H1 (cell line): Measurements from ENCODE around the gene VPS13D. TPM values are rescaled to one million over a fixed set of nuclear protein-coding genes. Genes with fewer than 3 reads are reported as not detected.

Experiments
- CTCF ChIA-PET: fragments of 300-600 bp; sonication (Branson Sonifier 250); formaldehyde crosslinking; loops from one replicate; lab custom pipeline; 2021; ENCODE audit not compliant: partially characterized antibody; lab: Charles Lee
- POLR2A ChIA-PET: fragments of 300-600 bp; sonication (Branson Sonifier 250); formaldehyde crosslinking; loops from one replicate; lab custom pipeline; 2021; ENCODE audit warnings: inconsistent platforms; ENCODE audit not compliant: partially characterized antibody; lab: Charles Lee
- DNase-seq, 2 experiments: peaks; one replicate each; pipeline versions ENCODE4 v3.0.0 to v3.0.0-alpha.2; 2010 to 2022; ENCODE audit warnings: low spot score in 2 of 2, low read depth in 1 of 2, mixed read lengths in 1 of 2
- FAIRE-seq: peaks from 2 replicates; lab custom pipeline; 2011; peaks lifted over from hg19 to GRCh38; lab: Jason Lieb, UNC
- H2AFZ ChIP-seq: 2 replicates; pipeline ENCODE4 v1.8.1; 2012; ENCODE audit warnings: low read length, inconsistent platforms
- H2AK5ac ChIP-seq: 2 replicates; pipeline ENCODE4 v1.6.1; 2013; ENCODE audit warnings: low read depth, low read length
- H2BK120ac ChIP-seq: replicated peaks from 2 replicates; pipeline ENCODE3; 2013; ENCODE audit warnings: low read depth, low read length, inconsistent platforms
- H2BK12ac ChIP-seq: 2 replicates; pipeline ENCODE4 v1.6.1; 2013; ENCODE audit warnings: low read depth, low read length
- H2BK15ac ChIP-seq: 2 replicates; pipeline ENCODE4 v1.6.1; 2013; ENCODE audit warnings: low read length
- H2BK20ac ChIP-seq: 2 replicates; pipeline ENCODE4 v1.6.1; 2013; ENCODE audit warnings: low read length
- H2BK5ac ChIP-seq: 2 replicates; pipeline ENCODE4 v1.6.1; 2013; ENCODE audit warnings: low read depth, low read length
- H3K14ac ChIP-seq: 2 replicates; pipeline ENCODE4 v1.6.1; 2013; ENCODE audit warnings: inconsistent platforms; ENCODE audit not compliant: insufficient read length
- H3K18ac ChIP-seq: 2 replicates; pipeline ENCODE4 v1.6.1; 2013; ENCODE audit warnings: low read length; ENCODE audit errors: extremely low read depth
- H3K23ac ChIP-seq: 2 replicates; pipeline ENCODE4 v1.6.1; 2013; ENCODE audit warnings: inconsistent platforms; ENCODE audit not compliant: insufficient read length
- H3K23me2 ChIP-seq: 2 replicates; pipeline ENCODE4 v1.6.1; 2013; ENCODE audit warnings: low read depth, low read length
- H3K27ac ChIP-seq: 2 replicates; pipeline ENCODE4 v1.6.1; 2011; ENCODE audit warnings: low read depth, low read length, inconsistent platforms
- H3K27me3 ChIP-seq, 4 experiments: replicated peaks in 1 of 4; 1 replicate in 1 of 4; 2 replicates in 3 of 4; pipeline versions ENCODE4 v1.6.1 to v1.8.1; 2011 to 2013; ENCODE audit warnings: low read length in 3 of 4, mild to moderate bottlenecking in 3 of 4, inconsistent platforms in 2 of 4, mixed read lengths in 2 of 4, moderate library complexity in 1 of 4; ENCODE audit not compliant: control insufficient read depth in 3 of 4, insufficient read depth in 3 of 4; ENCODE audit errors: extremely low read depth in 1 of 4
- H3K36me3 ChIP-seq, 4 experiments: 2 replicates each; pipeline versions ENCODE4 v1.6.1 to v1.8.1; 2011 to 2013; ENCODE audit warnings: mild to moderate bottlenecking in 4 of 4, low read length in 3 of 4, moderate library complexity in 2 of 4, control low read depth in 1 of 4, inconsistent platforms in 1 of 4; ENCODE audit not compliant: insufficient read depth in 4 of 4, control insufficient read depth in 2 of 4
- H3K4ac ChIP-seq: replicated peaks from 2 replicates; pipeline ENCODE3; 2013; ENCODE audit warnings: low read length, low read depth, mixed read lengths, inconsistent platforms; ENCODE audit not compliant: insufficient read length
- H3K4me1 ChIP-seq, 4 experiments: replicated peaks in 1 of 4; 1 replicate in 1 of 4; 2 replicates in 3 of 4; pipeline versions ENCODE4 v1.6.1 to v1.8.1; 2011 to 2013; ENCODE audit warnings: low read length in 3 of 4, inconsistent platforms in 2 of 4, mixed read lengths in 1 of 4; ENCODE audit not compliant: insufficient read depth in 4 of 4, control insufficient read depth in 3 of 4
- H3K4me2 ChIP-seq, 2 experiments: 2 replicates each; pipeline versions ENCODE4 v1.6.1 to v1.8.1; 2011 to 2013; ENCODE audit warnings: low read depth in 2 of 2, low read length in 2 of 2, control low read depth in 1 of 2, inconsistent platforms in 1 of 2, mild to moderate bottlenecking in 1 of 2; ENCODE audit not compliant: insufficient read depth in 1 of 2
- H3K4me3 ChIP-seq, 4 experiments: fragments of 200-600, 300-600 bp in 1 of 4; sonication (generic), shearing (Covaris generic), sonication (Bioruptor Twin) in 1 of 4; 2 replicates each; pipeline versions ENCODE4 v1.5.1 to v1.8.1; 2011 to 2016; ENCODE audit warnings: low read length in 4 of 4, low read depth in 3 of 4, control low read depth in 2 of 4, inconsistent platforms in 2 of 4, mild to moderate bottlenecking in 2 of 4, mixed read lengths in 1 of 4, moderate library complexity in 1 of 4; ENCODE audit not compliant: insufficient read depth in 2 of 4; ENCODE audit errors: extremely low read depth in 1 of 4
- H3K56ac ChIP-seq: replicated peaks from 2 replicates; pipeline ENCODE3; 2013; ENCODE audit warnings: low read depth, mild to moderate bottlenecking, mixed read lengths, low read length, inconsistent platforms; ENCODE audit not compliant: insufficient read length
- H3K79me1 ChIP-seq: 2 replicates; pipeline ENCODE4 v1.6.1; 2013; ENCODE audit warnings: low read depth, low read length, control low read depth
- H3K79me2 ChIP-seq, 2 experiments: 2 replicates each; pipeline versions ENCODE4 v1.6.1 to v1.8.1; 2012 to 2013; ENCODE audit warnings: low read length in 2 of 2, mild to moderate bottlenecking in 2 of 2, inconsistent platforms in 1 of 2; ENCODE audit not compliant: insufficient read depth in 2 of 2, control insufficient read depth in 1 of 2
- H3K9ac ChIP-seq, 4 experiments: replicated peaks in 1 of 4; 1 replicate in 1 of 4; 2 replicates in 3 of 4; pipeline versions ENCODE4 v1.6.1 to v1.8.1; 2011 to 2013; ENCODE audit warnings: low read depth in 3 of 4, low read length in 3 of 4, control low read depth in 2 of 4, mild to moderate bottlenecking in 2 of 4, moderate library complexity in 2 of 4, inconsistent platforms in 1 of 4; ENCODE audit errors: extremely low read depth in 1 of 4
- H3K9me3 ChIP-seq, 2 experiments: 2 replicates each; pipeline versions ENCODE4 v1.6.1 to v1.8.1; 2012 to 2013; ENCODE audit warnings: mild to moderate bottlenecking in 2 of 2, moderate library complexity in 2 of 2, control low read depth in 1 of 2, inconsistent platforms in 1 of 2, low read depth in 1 of 2, low read length in 1 of 2, mixed read lengths in 1 of 2; ENCODE audit not compliant: insufficient read depth in 2 of 2
- H4K20me1 ChIP-seq, 2 experiments: replicated peaks in 1 of 2; 2 replicates each; pipeline versions ENCODE3 to v1.8.1; 2011 to 2013; ENCODE audit warnings: inconsistent platforms in 2 of 2, low read length in 2 of 2, mild to moderate bottlenecking in 1 of 2; ENCODE audit not compliant: insufficient read depth in 2 of 2, control insufficient read depth in 1 of 2
- H4K5ac ChIP-seq: 2 replicates; pipeline ENCODE4 v1.6.1; 2013; ENCODE audit warnings: low read length, low read depth, mixed read lengths, inconsistent platforms; ENCODE audit not compliant: insufficient read length
- H4K8ac ChIP-seq: 2 replicates; pipeline ENCODE4 v1.8.0; 2013; ENCODE audit warnings: mild to moderate bottlenecking, moderate library complexity, low read length, inconsistent platforms; ENCODE audit not compliant: insufficient read depth; ENCODE audit errors: extremely low read depth
- H4K91ac ChIP-seq: replicated peaks from 2 replicates; pipeline ENCODE3; 2013; ENCODE audit warnings: low read length, mixed read lengths, inconsistent platforms; ENCODE audit not compliant: insufficient read length
- RXRA ChIP-seq: IDR thresholded peaks from 2 replicates; pipeline ENCODE4 v1.6.1; 2011; ENCODE audit warnings: low read depth, mild to moderate bottlenecking, low read length, moderate library complexity; ENCODE audit not compliant: insufficient read depth
- SP1 ChIP-seq: IDR thresholded peaks from 2 replicates; pipeline ENCODE4 v1.6.1; 2011; ENCODE audit warnings: low read depth, low read length
- TAF7 ChIP-seq: optimal IDR thresholded peaks from 2 replicates; pipeline ENCODE3; 2011; ENCODE audit warnings: low read depth, mild to moderate bottlenecking, inconsistent platforms, low read length, moderate library complexity, borderline replicate concordance
- YY1 ChIP-seq: IDR thresholded peaks from 2 replicates; pipeline ENCODE4 v1.6.1; 2011; ENCODE audit warnings: low read depth, mild to moderate bottlenecking, low read length
- WGBS, 2 experiments: shearing (Covaris generic) in 1 of 2; methylation state at CpG; one replicate each; pipeline versions ENCODE4 v1.1.6 to v1.1.7; 2013 to 2015; ENCODE audit warnings: low lambda C conversion rate in 2 of 2, mixed read lengths in 2 of 2, inconsistent platforms in 1 of 2, low coverage in 1 of 2, missing lambda C conversion rate in 1 of 2; ENCODE audit not compliant: insufficient replicate concordance in 2 of 2, insufficient coverage in 1 of 2, insufficient read length in 1 of 2; ENCODE audit errors: extremely low coverage in 1 of 2, missing lambda C conversion rate in 1 of 2; 5-methylcytosine and 5-hydroxymethylcytosine counted together
- polyA plus RNA-seq, 7 experiments: library from polyadenylated mRNA; depleted of rRNA in 3 of 7; stranded (reverse) in 5 of 7; unstranded in 2 of 7; fragments of >200 nt in 5 of 7; fragments of 200-250 nt in 2 of 7; gene quantifications; 1 replicate in 5 of 7; 2 replicates in 1 of 7; 4 replicates in 1 of 7; pipeline versions ENCODE4 v1.2.1 to v1.2.3, GENCODE V29; 2011 to 2013; ENCODE audit warnings: missing spikeins in 2 of 7, mixed read lengths in 2 of 7
- total RNA-seq: library from RNA; stranded (reverse); fragmentation: NEBNext Ultra II Directional; extraction: Animal tissue kit (Norgen Biotek cat#: 25700); gene quantifications from 2 replicates; pipeline ENCODE4 v1.2.1, GENCODE V29; 2021

The VPS13D gene
- total and polyA plus RNA-seq, 2 of the 8 experiments (the other 6 are each of a cell fraction or from before 2014, with no cell fraction given): 10.9 to 31.2 TPM

DNA sequence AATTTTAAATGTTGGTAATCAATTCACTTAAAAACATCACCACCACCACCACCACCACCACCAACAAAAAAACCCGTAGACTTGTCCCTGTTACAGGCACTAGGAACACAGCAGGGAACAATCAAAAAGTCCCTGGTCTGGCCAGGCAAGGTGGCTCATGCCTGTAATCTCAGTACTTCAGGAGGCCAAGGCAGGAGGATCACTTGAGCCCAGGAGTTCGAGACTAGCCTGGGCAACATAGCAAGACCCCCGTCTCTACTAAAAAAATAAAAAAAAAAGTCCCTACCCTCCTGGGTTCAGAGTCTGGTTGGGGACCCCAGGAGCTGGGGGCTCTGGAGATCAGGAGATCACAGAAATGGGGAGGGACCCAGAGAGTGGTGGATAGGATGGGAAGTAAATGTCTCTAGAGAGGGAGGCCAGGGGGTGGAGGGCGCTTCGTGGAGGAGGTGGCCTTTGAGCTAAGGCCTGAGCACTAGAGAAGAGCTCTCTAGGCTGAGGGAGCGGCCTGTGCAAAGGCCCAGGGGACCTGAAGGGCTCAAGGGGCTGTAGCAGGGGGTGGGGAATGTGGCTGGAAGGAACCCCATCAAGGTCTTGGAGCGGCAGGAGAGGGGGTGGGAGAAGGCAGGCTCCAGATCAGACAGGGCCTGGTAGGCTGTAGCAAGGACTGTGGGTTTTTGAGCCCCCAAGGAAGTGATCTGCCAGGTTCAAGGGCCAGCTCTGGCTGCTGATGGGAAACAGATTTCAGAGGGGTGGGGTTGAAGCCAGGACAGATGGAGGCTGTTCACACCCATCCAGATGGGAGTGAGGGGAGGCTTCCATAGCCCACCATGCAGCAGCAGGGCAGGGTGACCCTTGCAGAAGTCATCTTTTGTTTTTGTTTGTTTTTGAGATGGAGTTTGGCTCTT lies 24.8 kb upstream of the VPS13D start:
- FAIRE-seq (no peak), DNase-seq (no peak)
- Histone ChIP-seq H2AFZ (no peak overlapping the region), H3K23ac (no peak overlapping the region), H4K91ac (peak overlapping the region; percentile 66), H3K4me2 (no peak overlapping the region), H2BK15ac (no peak overlapping the region), H4K5ac (no peak overlapping the region), H2BK120ac (no peak overlapping the region), H3K14ac (no peak overlapping the region), H2BK20ac (no peak overlapping the region), H3K4ac (no peak overlapping the region), H3K9me3 (no peaks in the 10 kb centered on the region), H3K18ac (no peak overlapping the region), H4K8ac (no peak overlapping the region), H3K36me3 (no peaks in the 10 kb centered on the region), H3K27ac (no peak overlapping the region), H3K4me3 (no peak overlapping the region), H3K56ac (no peak overlapping the region), H3K79me2 (no peaks in the 10 kb centered on the region), H3K27me3 (no peaks in the 10 kb centered on the region), H3K4me1 (peaks cover 3 to 9% (median 4%) of the 10 kb centered on the region in 4 experiments), H2BK5ac (no peak overlapping the region), H3K23me2 (no peaks in the 10 kb centered on the region; the same call in 1 of the 2 replicates), H2BK12ac (peak overlapping the region; percentile 39; the same call in 1 of the 2 replicates), H4K20me1 (no peaks in the 10 kb centered on the region), H3K79me1 (no peaks in the 10 kb centered on the region), H3K9ac (no peak overlapping the region), H2AK5ac (no peak overlapping the region)
- CTCF ChIA-PET: interaction anchor here (1.5 to 17.0 kb wide), 6 partner anchors 6 to 97 kb away, joined by 3 to 503 read pairs (median 40); no protein-coding TSS in a partner anchor
- POLR2A ChIA-PET: interaction anchor here (0.9 to 1.1 kb wide), 3 partner anchors 17 to 80 kb away, joined by 3 read pairs; no protein-coding TSS in a partner anchor
- TF ChIP-seq TAF7: no peak
- TF ChIP-seq RXRA: no peak
- no peak for TF ChIP-seq SP1
- TF ChIP-seq YY1: no peak
- 86% methylated on average over 7 of the region's 7 CpGs; no CpG with 5 or more reads in 1 of the 2 experiments for WGBS, 2 experiments
